Kidney epithelial cell (primary cell): ENCODE results near the gene NR4A1. TPM values are rescaled to one million over a fixed set of nuclear protein-coding genes. Genes with fewer than 3 reads are reported as not detected.

Experiments used
- DNase-seq: peaks from one replicate; pipeline ENCODE4 v3.0.0-alpha.2; 2010; ENCODE audit warnings: low read depth
- H3K27me3 ChIP-seq: 2 replicates; pipeline ENCODE4 v1.6.0; 2011; ENCODE audit warnings: low read length; ENCODE audit not compliant: control insufficient read depth, insufficient read depth
- H3K36me3 ChIP-seq: 2 replicates; pipeline ENCODE4 v1.5.1; 2011; ENCODE audit warnings: low read length; ENCODE audit not compliant: control insufficient read depth, insufficient read depth
- H3K4me3 ChIP-seq: 2 replicates; pipeline ENCODE4 v1.5.1; 2011; ENCODE audit warnings: low read depth, mild to moderate bottlenecking, control low read depth, low read length
- CTCF ChIP-seq: IDR thresholded peaks from 2 replicates; pipeline ENCODE4 v1.5.1; 2011; ENCODE audit warnings: mild to moderate bottlenecking, moderate library complexity, low read length, control low read depth, inconsistent platforms; ENCODE audit not compliant: insufficient read depth, poor library complexity, severe bottlenecking
- total RNA-seq: library from RNA; depleted of rRNA; stranded (reverse); fragments of >200 nt; gene quantifications from 2 replicates; pipeline ENCODE4 v1.2.3, GENCODE V29; 2015

Gene NR4A1
- total RNA-seq, 1 donor from 2014 or later, result 9.2 TPM

- Histone ChIP-seq H3K27me3 (peaks cover 6% of the 10 kb centered on the region), H3K36me3 (no peaks in the 10 kb centered on the region), H3K4me3 (no peak overlapping the region)
- DNase-seq, result no peak
- no peak for TF ChIP-seq CTCF
Measured at GRCh38 chr12:52015532-52016041, 35.7 kb upstream of the NR4A1 start.

GRCh38 chr12:52018433-52019112 is 32.7 kb upstream of the NR4A1 start:
- DNase-seq, result no peak
- Histone ChIP-seq H3K36me3 (no peaks in the 10 kb centered on the region), H3K27me3 (peaks cover 6% of the 10 kb centered on the region), H3K4me3 (no peak overlapping the region)
- TF ChIP-seq CTCF, result no peak

- no peak for TF ChIP-seq CTCF
- H3K27me3 ChIP-seq, result peaks cover 6% of the 10 kb centered on the region
- DNase-seq, result no peak
- H3K36me3 ChIP-seq, result no peaks in the 10 kb centered on the region
- no peak overlapping the region for H3K4me3 ChIP-seq
Measured at GRCh38 chr12:52019113-52019770, 32.0 kb upstream of the NR4A1 start.

- TF ChIP-seq CTCF, result peak; percentile 89
- Histone ChIP-seq H3K36me3 (no peaks in the 10 kb centered on the region), H3K4me3 (no peak overlapping the region), H3K27me3 (no peaks in the 10 kb centered on the region)
- no peak for DNase-seq
Measured at GRCh38 chr12:52020539-52021336, 30.5 kb upstream of the NR4A1 start.

- H3K4me3 ChIP-seq, result peak overlapping the region; percentile 50
- no peaks in the 10 kb centered on the region for H3K27me3 ChIP-seq
- no peaks in the 10 kb centered on the region for H3K36me3 ChIP-seq
- DNase-seq, result no peak
- TF ChIP-seq CTCF, result no peak
Measured at GRCh38 chr12:52022841-52023181, 28.4 kb upstream of the NR4A1 start.
